M059J (cell line): ENCODE measurements around the gene IL34. TPM values are rescaled to one million over a fixed set of nuclear protein-coding genes. Genes with fewer than 3 reads are reported as not detected.
A peak's percentile ranks its signal among the peaks of the same experiment; 100 is the strongest.
"Not testable (repeated sequence)": the region's sequence is repeated elsewhere in the genome, so short reads cannot be mapped to it uniquely, and the experiment has no call there.

ENCODE experiments used
- DNase-seq: peaks from one replicate; pipeline ENCODE4 v3.0.0-alpha.2; 2012; ENCODE audit warnings: low read depth
- total RNA-seq: library from RNA; depleted of rRNA; stranded (reverse); fragments of >200 nt; shearing (Covaris generic); gene quantifications from 2 replicates; pipeline ENCODE4 v1.2.3, GENCODE V29; 2014; rRNA removed

IL34 gene
- 0.86 TPM in 1 of 2 replicates, not detected in the other for total RNA-seq

- DNase-seq = peak; percentile 65
Observed at GRCh38 chr16:70646260-70647241, at the start of gene IL34. TSS of gene IL34 (plus strand) at chr16:70646559. CDS start at chr16:70646948, 389 bp downstream.

GRCh38 chr16:70597135-70597835 lies 49.1 kb upstream of the IL34 start:
- DNase-seq = no peak

GRCh38 chr16:70598937-70599503 lies 47.3 kb upstream of the IL34 start:
- DNase-seq = no peak

- DNase-seq = no peak
Observed at GRCh38 chr16:70600730-70601129, 45.6 kb upstream of the IL34 start.

- DNase-seq = peak; percentile 23
Observed at GRCh38 chr16:70601576-70602575, 44.5 kb upstream of the IL34 start.

- DNase-seq = no peak
Observed at GRCh38 chr16:70602831-70603230, 43.5 kb upstream of the IL34 start.

- DNase-seq = no peak
Observed at GRCh38 chr16:70604407-70605282, 41.7 kb upstream of the IL34 start.

- DNase-seq = no peak
Observed at GRCh38 chr16:70605283-70605657, 41.1 kb upstream of the IL34 start.

- no peak for DNase-seq
Observed at GRCh38 chr16:70608521-70608920, 37.8 kb upstream of the IL34 start.

GRCh38 chr16:70610273-70611223 lies 35.8 kb upstream of the IL34 start:
- no peak for DNase-seq

GRCh38 chr16:70611224-70611598 lies 35.1 kb upstream of the IL34 start:
- DNase-seq = no peak

- no peak for DNase-seq
Observed at GRCh38 chr16:70611785-70612303, 34.5 kb upstream of the IL34 start.

GRCh38 chr16:70612931-70613330 lies 33.4 kb upstream of the IL34 start:
- no peak for DNase-seq

GRCh38 chr16:70614208-70614951 lies 32.0 kb upstream of the IL34 start:
- no peak for DNase-seq

- no peak for DNase-seq
Observed at GRCh38 chr16:70615945-70616344, 30.4 kb upstream of the IL34 start.

- DNase-seq = not testable (repeated sequence)
Observed at GRCh38 chr16:70621864-70622263, 24.5 kb upstream of the IL34 start.

GRCh38 chr16:70627696-70628095 lies 18.7 kb upstream of the IL34 start:
- DNase-seq = no peak
